Body of pancreas (tissue), 4 donors: Measurements from ENCODE around the gene MAGI1. TPM values are rescaled to one million over a fixed set of nuclear protein-coding genes. Genes with fewer than 3 reads are reported as not detected.

Experiments used
- ATAC-seq: fragments of 150-250 bp; one replicate; pipeline ENCODE4 v1.9.1; 2016
- DNase-seq, 4 donors: peaks; one replicate each; pipeline ENCODE4 v3.0.0-alpha.2; 2019
- H3K27ac ChIP-seq, 4 donors: fragments of 200-600 bp; sonication (generic); 1 replicate in 3 of 4; 2 replicates in 1 of 4; pipeline versions ENCODE4 v1.5.1 to v1.6.1; 2016 to 2019; ENCODE audit warnings: mild to moderate bottlenecking in 1 of 4, mixed read lengths in 1 of 4, moderate library complexity in 1 of 4
- H3K27me3 ChIP-seq, 2 donors: fragments of 200-600 bp; sonication (generic); one replicate each; pipeline ENCODE4 v1.6.0; 2016; ENCODE audit warnings: mild to moderate bottlenecking in 1 of 2
- H3K36me3 ChIP-seq, 2 donors: fragments of 200-600 bp; sonication (generic); replicated peaks in 1 of 2; 2 replicates each; pipeline ENCODE4 v1.5.1; 2016; ENCODE audit warnings: low read depth in 2 of 2; ENCODE audit not compliant: insufficient read depth in 1 of 2
- H3K4me1 ChIP-seq: fragments of 200-600 bp; sonication (generic); one replicate; pipeline ENCODE4 v1.6.0; 2016
- H3K4me3 ChIP-seq, 2 donors: fragments of 200-600 bp; sonication (generic); 1 replicate in 1 of 2; 2 replicates in 1 of 2; pipeline ENCODE4 v1.5.1; 2016 to 2019
- H3K9me3 ChIP-seq, 3 donors: fragments of 200-600 bp; sonication (generic); 1 replicate in 2 of 3; 2 replicates in 1 of 3; pipeline ENCODE4 v1.5.1; 2016
- POLR2A ChIP-seq, 3 donors: fragments of 450-650 bp; IDR thresholded peaks; one replicate each; pipeline ENCODE4 v1.6.1; 2016; ENCODE audit warnings: antibody characterized with exemption in 3 of 3, mild to moderate bottlenecking in 2 of 3
- WGBS, 2 donors: methylation state at CpG; one replicate each; pipeline ENCODE4 v1.1.5; 2017; 5-methylcytosine and 5-hydroxymethylcytosine counted together
- intact Hi-C: fragments of 100-400 bp; cut with DNase I; formaldehyde crosslinking; loops from one replicate; pipeline ENCODE4 v1.15.1; 2023
- total RNA-seq, 2 donors: library from RNA; depleted of rRNA; stranded (reverse); fragments of >200 nt; gene quantifications; one replicate each; pipeline ENCODE4 v1.1.0, GENCODE V29; 2016
- TF ChIP-seq, protein P1 (sequence below), 7 experiments: fragments of 450-650 bp in 4 of 7; fragments of 200-600 bp in 3 of 7; sonication (generic) in 3 of 7; IDR thresholded peaks; one replicate each; pipeline ENCODE4 v1.5.1; 2016 to 2019; ENCODE audit warnings: antibody characterized with exemption in 7 of 7

The MAGI1 gene
- total RNA-seq, 2 donors from 2014 or later = 44.2 to 63.6 TPM

DNA sequence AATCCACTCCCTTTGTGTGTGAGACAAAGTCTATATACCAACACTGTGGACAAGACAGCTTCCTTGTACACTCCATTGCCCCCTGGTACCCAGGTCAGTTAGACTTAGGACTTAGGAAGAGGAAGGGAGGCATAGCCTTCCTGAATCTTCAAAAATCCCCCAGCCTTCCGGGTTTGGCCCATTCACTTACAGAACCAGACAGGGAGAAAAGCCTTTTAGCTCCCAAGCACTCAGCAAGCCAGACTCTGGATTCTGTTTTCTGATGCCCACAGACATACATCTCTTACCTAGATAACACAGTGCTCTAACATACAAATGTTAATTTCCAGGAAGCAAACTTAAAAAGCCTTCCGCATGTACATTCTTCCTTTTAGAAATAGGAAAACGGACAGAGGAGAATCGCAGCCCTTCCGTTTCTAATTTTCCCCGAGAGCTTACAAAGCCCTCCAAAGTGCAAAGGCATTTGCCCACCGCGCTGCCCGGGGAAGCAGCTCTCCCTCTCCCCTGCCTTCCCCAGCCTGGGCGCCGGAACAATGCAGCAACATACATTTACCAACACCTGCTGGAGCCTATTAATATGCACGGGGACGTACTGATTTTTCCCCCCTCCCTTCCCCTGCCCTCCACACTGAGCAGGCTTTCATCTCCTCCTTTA is 442.0 kb downstream of the MAGI1 start:
- Histone ChIP-seq H3K27me3 (no peaks in the 10 kb centered on the region), H3K4me1 (peaks cover 27% of the 10 kb centered on the region), H3K9me3 (no peaks in the 10 kb centered on the region), H3K36me3 (no peaks in the 10 kb centered on the region), H3K27ac (peak overlapping the region; percentile 27 to 72 (median 45)), H3K4me3 (no peak overlapping the region)
- 51 to 57% methylated on average over 13 of the region's 13 CpGs for WGBS, 2 donors
- TF ChIP-seq, protein P1, sequence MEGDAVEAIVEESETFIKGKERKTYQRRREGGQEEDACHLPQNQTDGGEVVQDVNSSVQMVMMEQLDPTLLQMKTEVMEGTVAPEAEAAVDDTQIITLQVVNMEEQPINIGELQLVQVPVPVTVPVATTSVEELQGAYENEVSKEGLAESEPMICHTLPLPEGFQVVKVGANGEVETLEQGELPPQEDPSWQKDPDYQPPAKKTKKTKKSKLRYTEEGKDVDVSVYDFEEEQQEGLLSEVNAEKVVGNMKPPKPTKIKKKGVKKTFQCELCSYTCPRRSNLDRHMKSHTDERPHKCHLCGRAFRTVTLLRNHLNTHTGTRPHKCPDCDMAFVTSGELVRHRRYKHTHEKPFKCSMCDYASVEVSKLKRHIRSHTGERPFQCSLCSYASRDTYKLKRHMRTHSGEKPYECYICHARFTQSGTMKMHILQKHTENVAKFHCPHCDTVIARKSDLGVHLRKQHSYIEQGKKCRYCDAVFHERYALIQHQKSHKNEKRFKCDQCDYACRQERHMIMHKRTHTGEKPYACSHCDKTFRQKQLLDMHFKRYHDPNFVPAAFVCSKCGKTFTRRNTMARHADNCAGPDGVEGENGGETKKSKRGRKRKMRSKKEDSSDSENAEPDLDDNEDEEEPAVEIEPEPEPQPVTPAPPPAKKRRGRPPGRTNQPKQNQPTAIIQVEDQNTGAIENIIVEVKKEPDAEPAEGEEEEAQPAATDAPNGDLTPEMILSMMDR (IDR thresholded peaks at IDR 0.05) = no peak
- TF ChIP-seq POLR2A (IDR thresholded peaks at IDR 0.05) = no peak
- no peak for DNase-seq
- peak; percentile 4 for ATAC-seq
- intact Hi-C loops = no loop called here

DNA sequence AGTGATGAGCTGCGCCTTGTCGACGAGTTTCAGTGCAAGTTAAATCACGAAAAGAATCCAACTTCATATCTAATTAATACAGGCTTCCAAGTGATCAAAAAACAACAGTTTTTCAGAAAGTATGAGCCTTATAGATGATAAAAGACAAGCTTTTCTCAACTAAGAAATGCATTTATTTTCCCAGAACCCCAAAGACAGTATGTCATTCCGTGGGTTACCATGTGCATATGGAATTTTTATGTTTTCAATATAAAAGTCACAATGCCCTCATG is 442.8 kb downstream of the MAGI1 start:
- DNase-seq (no peak), ATAC-seq (no peak)
- 80 to 90% methylated on average over 5 of the region's 5 CpGs for WGBS, 2 donors
- H3K36me3 ChIP-seq = no peaks in the 10 kb centered on the region
- no peak overlapping the region for H3K4me3 ChIP-seq
- peaks cover 27% of the 10 kb centered on the region for H3K4me1 ChIP-seq
- intact Hi-C loops = no loop called here
- H3K9me3 ChIP-seq = no peaks in the 10 kb centered on the region
- no peak overlapping the region for H3K27ac ChIP-seq
- TF ChIP-seq, protein P1 (IDR thresholded peaks at IDR 0.05) = no peak
- no peak for TF ChIP-seq POLR2A (IDR thresholded peaks at IDR 0.05)
- no peaks in the 10 kb centered on the region for H3K27me3 ChIP-seq

DNA sequence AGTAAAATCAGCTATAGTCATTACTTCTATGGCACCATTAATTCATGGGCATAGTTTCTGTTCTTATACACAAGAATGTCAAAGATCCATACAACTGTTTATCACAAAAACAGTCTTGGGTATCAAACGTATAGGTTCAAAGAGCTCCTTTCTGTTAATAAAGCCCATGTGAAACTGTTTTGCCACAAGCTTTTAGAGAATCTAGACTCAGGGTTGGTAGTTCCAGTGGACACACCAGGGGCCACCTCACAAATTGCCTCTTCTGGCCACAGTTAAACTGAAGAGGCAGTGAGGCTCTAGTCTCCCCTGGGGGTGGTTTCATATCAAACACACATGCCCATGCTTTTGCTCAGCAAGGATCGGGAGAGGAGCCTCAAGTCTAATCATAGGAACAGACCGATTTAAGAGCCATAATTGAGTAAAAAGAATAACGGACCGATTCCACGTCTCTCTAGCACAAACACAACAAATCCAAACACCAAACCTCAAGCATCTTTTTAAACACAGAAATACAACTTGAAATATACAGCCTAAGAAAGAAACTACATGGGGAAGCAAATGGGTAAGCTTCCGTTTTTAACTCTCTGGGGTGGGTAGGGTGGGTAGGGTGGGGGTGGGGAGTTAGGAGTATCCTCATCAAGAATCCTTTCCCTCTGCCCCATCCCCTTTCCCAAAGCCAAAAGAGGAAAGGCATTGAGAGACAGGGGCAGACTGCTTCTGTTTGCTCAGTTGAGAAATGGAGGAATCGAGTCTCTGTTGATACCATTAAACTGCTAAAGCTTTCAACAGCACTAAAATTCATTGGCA is 443.3 kb downstream of the MAGI1 start:
- no peak overlapping the region for H3K27ac ChIP-seq
- no peaks in the 10 kb centered on the region for H3K27me3 ChIP-seq
- intact Hi-C loops = no loop called here
- H3K9me3 ChIP-seq = no peaks in the 10 kb centered on the region
- H3K36me3 ChIP-seq = no peaks in the 10 kb centered on the region
- no peak for TF ChIP-seq POLR2A (IDR thresholded peaks at IDR 0.05)
- TF ChIP-seq, protein P1 (IDR thresholded peaks at IDR 0.05) = no peak
- no peak overlapping the region for H3K4me3 ChIP-seq
- DNase-seq (no peak), ATAC-seq (no peak)
- peaks cover 27% of the 10 kb centered on the region for H3K4me1 ChIP-seq
- 84 to 89% methylated on average over 8 of the region's 8 CpGs for WGBS, 2 donors

DNA sequence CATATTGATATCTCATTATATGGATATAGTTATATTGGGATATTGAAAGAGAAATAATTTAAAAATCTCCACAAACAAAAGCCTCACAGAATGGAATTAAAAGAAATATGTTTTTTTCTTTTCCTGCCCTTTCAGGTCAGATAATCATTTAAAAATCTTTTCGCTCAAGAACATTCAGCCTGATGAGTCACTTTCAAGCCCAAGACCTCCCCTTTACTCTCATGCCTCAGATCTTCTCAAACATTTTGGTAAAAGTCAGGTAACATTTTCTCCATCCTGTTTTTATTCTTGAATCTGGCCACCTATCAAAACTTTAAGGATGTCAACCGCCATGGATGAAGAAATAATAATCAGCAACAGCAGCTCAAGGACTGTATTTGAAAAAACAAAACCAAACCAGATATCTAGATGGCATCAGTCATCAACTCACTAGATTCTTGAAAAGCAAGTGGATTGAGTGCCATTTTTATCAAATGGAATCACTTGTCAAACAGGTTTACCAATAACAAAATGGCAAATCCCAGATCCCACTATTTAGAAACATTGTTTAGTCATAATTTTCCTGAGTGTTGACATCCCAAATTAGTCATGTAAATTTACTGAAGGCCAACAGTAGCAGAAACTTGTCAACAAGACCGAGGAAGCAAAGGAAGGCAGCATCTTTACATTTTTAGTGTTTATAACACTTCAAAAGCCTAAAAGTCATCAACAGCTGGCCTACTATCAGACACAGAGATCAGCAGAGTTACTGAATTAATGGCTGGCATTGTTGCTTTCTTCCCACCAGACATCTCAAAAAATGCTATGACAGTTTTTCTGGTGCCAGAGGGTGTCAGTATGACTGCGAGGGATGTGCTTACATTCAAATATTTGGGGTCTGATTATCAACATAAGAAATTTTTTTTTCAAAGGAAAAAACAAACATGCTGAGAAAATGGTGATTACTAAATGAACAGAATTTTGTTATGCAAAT is 444.7 kb downstream of the MAGI1 start:
- Histone ChIP-seq H3K4me3 (no peak overlapping the region), H3K27ac (no peak overlapping the region), H3K4me1 (peaks cover 27% of the 10 kb centered on the region), H3K27me3 (no peaks in the 10 kb centered on the region), H3K9me3 (no peaks in the 10 kb centered on the region), H3K36me3 (no peaks in the 10 kb centered on the region)
- intact Hi-C loops = no loop called here
- 79 to 86% methylated on average over 4 of the region's 4 CpGs for WGBS, 2 donors
- no peak for DNase-seq
- no peak for ATAC-seq
- TF ChIP-seq, protein P1 (IDR thresholded peaks at IDR 0.05) = no peak
- TF ChIP-seq POLR2A (IDR thresholded peaks at IDR 0.05) = no peak
